HPDE6-E6E7 (cell line): ENCODE results near the gene CFAP157.
A peak's percentile ranks its signal among the peaks of the same experiment; 100 is the strongest.

Experiments
- DNase-seq: peaks from one replicate; pipeline ENCODE4 v3.0.0; 2011; ENCODE audit warnings: missing footprints; ENCODE audit errors: extremely low spot score

CFAP157 gene

DNA sequence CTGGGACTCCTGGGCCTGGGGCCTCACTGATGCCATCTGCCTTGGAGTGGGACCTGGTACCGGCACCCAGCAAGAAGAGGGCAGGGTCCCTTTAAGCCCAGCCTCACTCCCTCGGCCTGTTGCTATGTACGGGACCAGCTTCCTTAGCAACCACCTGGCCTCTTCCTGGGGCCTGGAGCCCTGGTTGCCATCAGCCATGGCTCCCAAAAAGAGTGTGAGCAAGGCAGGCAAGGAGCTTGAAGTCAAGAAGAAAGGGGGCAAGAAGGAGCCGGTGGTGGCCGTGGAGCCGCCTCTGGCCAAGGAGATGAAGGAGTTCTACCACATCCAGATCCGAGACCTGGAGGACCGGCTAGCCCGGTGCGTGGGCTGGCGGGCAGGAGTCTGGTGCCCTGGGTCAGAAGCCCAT is at the start of gene CFAP157:
TSS of gene CFAP157 (plus strand) at position 153 of the 406 bp plus-strand sequence. CDS start at position 197, 44 bp downstream.
- no peak for DNase-seq

DNA sequence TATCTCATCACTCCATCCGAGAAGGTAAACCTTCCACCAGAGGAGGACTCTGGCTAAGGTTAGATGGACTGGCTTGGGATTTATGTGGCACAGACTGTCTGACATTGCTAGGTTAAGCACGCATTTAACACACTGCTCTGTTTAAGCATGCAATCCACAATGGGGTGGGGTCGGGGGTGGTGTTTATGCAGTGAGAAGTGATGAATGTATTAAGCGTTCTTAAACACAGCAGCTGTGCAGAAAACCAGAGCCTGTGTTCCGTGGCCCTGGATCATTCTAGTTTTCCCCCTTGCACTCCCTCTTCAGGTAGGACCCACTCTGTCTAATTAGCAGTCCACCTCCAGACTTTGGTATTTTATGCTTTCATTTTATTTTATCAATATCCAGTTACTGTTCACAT is 48.4 kb upstream of the CFAP157 start:
- no peak for DNase-seq

DNA sequence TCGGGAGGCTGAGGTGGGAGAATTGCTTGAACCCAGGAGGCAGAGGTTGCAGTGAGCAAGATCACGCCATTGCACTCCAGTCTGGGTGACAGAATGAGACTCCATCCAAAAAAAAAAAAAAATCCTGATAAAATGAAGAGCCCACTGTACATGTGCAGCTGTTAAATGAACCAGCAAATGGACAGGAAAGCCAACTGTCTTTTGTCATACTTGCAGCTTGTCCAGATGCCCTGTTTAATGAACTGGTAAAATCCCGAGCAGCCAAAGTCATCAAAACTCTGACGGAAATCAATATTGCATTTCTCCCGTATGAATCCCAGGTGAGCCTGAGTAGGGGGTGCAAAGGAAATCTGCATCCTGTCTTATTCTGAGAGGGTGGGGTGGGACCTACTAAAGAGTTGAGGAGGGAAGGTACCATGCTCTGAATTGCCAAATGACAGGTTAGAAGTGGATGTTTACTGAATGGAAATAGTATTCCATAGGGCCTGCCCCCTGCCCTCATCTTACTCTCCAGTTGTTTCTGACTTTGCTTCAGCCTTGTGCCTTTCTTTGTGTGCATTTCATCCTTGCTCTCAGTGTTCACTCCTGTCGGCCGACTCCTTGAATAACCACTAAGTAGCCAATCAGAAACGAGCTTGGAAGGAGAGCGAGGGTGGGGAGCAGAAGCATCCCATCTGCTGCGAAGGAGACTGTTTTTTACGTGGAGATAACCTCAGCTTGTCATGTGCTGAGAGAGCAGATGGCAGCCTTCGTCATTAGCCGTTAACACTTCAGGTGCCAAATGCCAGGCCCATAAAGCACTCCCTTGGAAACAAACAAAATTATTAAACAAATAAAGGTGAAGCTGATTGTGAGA is 45.7 kb upstream of the CFAP157 start:
- DNase-seq = no peak

DNA sequence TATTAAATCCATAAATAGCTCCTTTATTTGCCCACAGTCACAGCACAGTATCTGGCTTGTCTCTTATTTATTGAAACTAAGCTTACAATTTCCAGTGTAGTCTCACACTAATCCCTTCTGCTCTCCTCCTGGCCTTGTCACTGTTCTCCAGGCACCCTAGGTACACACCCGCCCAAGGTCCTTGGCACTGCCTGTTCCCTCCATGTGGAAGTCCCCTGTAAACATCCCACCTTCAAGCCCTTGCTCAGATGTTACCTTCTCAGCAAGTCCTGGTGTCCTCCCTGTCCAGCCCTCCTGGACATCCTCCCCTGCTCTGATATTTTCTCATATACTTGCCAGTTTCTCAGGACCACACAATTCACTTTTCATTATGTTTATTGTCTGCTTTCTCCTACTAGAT is 44.2 kb upstream of the CFAP157 start:
- DNase-seq = no peak

DNA sequence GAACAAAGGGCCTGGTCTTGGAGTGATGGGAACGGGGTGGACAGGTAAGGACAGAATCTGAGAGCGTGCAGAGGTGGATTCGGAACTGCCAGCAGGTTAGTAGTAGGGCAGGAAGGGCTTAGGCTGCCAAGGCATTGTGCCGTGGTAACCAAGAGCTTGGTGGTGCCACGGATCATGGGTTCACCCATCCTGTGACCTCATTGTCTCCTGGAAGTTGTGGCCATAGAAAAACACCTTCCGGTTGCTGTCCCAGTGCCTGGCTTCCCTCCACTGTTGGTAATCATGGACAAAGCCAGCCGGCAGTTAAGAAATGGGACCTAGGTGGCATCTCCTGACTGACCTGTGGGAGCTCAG is 42.5 kb upstream of the CFAP157 start:
- DNase-seq = no peak

DNA sequence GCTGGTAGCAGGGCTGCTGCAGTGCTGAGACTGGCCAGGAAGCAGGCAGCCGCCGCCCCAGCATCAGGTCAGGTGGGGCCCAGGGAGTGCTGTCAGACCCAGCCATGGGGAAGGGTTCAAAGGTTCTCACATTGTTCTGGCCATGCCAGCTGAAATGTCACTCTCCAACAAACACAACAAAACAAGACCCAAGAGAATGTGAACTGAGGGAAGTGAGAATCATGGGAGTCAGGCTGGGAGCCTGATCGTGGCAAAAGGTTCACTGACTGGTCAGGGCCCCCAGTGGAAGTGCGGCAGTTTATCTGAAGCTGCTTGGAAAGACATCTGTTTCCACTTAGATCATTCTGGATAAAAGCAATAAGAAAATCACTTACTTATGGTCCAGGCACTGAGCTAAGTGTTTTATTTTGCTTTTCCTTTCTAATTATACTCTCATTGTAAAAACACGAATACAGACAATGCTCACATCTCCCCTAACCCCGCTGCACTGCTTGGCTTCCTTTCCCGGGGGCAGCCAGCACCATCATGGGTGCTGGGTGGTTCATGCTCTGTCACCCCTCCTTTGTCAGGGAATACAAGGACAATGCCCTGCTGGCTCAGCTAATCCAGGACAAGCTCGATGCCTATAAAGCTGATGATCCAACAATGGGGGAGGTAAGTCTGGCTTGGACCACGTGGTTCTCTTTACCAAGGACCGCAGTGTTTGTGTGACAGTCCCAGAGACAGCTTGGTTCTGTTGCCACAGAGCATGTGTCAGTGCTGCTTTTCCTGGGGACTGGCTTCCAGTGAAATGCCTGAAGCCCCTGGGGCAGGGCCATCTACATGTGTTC is 41.9 kb upstream of the CFAP157 start:
- DNase-seq = no peak

DNA sequence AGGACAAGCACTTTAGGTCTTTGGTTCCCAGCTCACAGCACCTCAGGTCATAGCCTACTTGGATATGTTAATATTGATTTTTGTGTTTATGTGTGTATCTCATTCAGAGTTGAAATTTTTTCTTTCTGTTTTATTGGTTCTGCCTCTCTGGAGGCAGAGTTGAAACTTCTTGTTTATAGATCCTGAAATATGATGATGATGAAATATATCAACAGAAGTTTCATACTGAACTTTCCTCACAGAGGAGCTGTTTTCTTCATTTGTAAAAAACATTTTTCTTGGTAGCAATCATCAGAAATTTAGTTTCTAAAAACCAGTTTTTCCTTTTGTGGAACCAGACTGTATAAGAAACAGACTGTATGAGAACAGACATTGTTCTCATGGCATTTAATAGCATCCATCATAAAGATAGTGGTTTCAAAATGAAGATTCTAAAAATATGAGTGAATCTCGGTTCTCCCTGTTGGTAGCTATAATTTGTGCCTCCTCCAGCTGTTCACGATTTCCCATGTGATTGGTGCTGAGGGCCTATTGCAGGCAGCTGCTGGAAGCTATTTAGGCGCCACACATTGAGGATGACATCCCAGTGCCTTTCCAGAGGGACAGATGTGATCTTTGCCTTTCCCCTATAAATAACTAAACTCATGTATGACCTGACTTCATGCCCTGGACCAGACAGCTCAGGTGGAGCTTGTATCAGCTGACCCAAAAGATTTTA is 39.5 kb upstream of the CFAP157 start:
- DNase-seq = no peak

DNA sequence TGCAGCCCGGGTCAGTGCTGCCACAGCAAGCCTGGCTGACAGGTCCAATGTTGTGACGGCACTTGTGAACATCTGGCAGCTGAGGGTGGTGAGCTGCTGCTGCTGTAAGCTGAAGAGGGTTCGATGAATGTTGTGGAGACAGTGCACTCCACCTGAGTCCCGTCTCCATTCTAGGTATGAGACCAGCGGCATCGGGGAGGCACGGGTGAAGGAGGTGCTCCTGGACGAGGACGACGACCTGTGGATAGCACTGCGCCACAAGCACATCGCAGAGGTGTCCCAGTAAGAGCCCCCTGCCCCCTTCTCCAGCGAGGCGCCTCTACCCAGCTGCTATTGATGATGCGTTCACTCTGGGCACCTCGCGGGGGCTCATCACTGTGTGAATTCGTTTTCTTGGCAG is 38.9 kb upstream of the CFAP157 start:
- no peak for DNase-seq

DNA sequence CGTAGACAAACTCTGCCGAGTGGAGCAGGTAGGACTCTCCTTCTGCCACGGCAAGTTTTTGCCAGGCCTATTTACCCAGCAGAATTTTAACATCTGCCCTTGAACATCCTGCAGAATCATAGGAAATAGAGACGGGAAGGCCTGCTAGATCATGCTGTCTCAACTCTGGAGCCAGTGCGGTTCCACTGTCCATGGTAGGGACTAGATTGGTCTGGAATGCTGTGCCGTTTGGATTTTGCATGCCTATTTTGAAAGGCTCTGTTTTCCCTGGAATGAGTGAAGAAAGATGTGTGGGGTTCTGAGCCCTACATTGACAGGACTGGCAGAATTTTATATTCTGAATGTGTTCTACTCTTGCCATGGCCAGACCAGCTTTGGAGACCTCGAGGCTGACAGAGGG is 33.6 kb upstream of the CFAP157 start:
- DNase-seq = no peak

DNA sequence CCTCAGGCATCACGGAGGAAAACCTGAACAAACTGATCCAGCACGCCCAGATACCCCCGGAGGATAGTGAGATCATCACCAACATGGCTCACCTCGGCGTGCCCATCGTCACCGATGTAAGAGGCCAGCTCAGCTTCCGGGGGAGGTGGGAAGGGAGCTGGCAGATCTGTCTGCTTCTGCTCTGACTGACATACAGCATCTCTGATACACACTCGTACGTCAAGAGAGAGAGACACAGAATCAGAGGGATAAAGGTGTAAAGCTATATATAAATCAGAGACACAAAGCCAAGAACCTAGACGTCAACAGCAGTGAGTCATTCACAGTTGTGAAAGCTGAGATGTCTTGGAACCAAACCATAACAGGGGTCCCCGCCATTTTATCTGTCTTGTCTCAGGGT is 30.1 kb upstream of the CFAP157 start:
- DNase-seq = no peak

DNA sequence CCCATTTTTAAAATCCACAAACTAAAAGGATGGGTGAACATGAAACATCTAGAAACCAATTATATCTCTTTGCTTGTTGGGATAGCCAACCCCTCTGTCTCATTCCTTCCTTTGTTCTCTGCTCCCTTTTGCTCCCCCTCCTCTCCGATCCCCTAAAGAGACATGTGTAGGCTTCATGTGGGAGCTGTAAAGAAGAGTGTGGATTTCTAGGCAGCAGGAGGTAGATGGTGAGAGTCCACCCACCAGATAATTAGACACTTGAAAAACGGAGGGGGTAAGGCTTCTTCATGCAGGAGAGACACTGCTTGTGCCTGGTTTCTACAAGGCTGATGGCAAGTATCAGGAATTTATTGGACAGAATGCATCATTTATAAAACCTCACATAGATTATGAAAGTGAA is 27.3 kb upstream of the CFAP157 start:
- no peak for DNase-seq

DNA sequence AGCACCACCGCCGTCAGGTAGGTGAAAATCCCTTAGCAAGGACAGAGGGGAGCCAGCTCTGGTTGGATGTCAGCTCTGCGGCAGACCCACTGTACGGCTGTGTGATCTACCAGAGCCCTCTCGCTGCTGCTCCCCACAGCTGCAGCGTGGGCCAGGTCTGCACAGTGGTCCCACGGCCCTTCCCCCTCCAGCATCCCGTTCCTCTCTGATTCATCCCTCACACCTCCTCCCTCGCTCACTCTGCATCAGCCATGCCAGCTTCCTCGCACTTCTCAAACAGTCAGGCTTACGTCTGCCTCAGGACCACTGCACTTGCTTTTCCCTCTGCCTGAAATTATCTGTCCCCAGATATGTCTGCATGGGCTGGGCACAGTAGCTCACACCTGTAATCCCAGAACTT is 26.6 kb upstream of the CFAP157 start:
- no peak for DNase-seq

DNA sequence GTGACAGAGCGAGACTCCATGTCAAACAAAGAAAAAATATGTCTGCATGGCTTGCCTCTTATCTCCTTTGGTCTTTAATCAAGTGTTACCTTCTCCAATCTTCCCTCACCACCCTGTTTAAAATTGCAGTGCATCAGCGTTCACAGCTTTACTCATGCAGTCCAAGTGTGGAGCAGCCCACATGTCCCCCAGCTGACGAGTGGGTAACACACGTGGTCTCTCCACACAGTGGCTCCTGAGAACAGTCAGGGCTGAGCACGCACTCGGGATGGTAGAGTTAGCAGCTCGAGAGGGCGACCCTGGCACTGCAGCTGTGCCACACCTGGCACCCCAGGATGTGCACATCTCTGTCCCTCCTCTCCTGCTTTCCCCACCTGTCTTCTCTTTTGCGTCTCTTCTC is 25.9 kb upstream of the CFAP157 start:
- no peak for DNase-seq

DNA sequence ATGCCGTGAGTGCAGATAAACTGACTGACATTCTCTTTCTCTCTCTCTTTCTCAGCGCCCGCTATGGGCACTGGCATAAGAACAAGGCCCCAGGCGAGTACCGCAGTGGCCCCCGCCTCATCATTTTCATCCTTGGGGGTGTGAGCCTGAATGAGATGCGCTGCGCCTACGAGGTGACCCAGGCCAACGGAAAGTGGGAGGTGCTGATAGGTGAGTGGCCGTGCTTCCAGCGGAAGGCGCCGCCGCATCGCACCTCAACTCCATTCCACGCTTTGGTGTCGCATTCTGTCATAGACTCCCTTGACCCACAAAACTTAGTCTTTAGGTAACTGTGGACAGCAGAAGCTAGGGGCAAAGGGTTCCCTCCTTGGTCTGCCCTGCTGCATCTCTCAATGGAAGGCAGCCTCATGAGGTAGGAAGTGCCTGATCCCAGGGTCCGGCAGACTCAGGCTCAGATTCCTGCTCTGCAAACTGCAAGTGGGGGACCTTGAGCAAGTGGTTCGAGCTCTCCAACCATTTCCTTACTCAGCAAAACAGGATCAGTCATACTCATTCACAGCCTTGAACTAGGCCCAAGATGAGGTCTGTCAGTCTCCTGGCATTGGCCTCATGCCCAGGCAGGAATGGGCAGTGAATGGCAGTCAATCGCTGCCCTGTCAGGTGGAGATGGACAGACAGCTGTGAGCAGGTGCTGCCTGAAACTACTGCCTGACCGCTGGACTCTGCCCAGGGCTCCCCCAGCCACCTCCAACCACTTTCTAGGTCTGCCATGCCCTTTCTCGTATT is 24.2 kb upstream of the CFAP157 start:
- DNase-seq = no peak

DNA sequence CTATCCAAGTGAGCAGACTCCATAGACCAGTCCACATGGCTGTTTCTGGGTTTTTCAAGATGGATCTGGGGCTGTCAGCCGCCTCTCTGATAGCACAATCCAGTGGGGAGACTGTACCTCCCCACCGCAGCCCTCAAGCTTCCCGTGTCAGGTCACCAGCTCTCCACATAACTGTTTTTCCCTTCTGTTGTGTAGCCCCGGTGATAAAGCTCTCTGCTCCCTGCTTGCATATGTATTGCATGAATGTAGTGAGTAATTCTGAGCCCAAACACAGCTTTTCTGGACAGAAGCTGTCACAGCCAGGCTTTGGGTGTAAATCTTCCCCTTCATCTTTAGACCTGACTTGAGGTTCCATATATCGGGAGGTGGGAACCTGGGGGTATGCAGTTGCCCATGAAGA is 23.1 kb upstream of the CFAP157 start:
- DNase-seq = no peak

DNA sequence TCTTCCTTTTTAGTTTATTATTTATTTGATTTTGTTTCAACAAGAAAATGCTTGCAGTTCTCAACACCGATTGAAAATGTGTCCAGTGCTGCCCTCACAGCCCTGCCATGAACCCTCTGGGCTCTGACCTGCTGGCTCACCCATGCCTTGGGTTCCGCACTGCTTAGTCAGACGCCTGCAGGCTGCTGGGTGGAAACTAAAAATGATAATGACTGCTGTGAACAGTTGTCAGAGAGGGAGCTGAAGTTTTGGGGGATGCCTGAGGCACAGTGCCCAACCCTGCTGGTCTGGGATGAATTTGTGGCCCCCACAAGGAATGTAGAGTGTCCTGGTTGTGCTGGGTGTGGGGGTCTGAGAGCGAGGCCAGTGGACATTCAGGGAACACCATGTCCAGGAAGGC is 22.2 kb upstream of the CFAP157 start:
- DNase-seq = peak; percentile 33

DNA sequence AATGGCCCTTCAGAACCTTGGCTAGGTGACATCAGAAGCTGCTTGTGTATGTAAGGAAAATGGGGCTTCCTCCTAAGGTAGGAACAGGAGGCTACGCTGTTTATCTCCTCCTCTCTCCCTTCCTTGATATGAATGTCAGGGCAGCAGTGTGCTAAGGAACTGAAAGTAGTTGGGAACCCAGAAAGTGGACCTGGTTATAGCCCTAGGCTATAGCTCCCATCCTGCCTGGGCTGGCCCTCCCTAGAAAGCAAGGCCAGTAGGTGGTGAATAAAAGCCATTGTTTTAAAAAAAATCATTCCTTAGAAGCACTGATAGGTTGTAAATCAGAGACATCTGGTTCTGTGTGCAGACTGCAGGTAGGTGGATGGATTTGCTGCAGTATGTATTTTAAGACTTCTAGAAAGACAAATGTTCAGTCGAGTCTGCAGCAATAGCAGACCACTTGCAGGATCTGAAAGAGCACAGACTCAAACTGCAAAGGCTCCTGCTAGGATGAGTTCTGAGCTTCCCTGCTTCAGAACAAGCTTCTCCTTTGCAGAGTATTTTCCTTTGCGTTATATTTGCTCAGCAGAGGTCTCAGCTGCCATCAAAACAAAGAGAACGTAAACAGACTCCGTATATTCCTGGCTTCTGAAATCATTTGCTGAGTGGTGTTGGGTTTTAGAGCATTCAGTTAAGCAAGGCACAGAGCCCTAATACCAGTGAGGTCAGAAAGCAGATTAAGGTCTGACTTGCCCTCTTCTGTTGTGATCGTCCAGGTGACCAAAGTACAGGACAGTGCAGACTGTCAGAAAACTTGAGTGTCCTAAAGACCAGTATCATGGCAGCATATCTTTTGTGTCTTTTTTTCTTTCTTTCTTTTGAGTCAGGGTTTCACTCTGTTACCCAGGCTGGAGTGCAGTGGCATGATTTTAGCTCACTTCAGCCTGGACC is 20.1 kb upstream of the CFAP157 start:
- no peak for DNase-seq

DNA sequence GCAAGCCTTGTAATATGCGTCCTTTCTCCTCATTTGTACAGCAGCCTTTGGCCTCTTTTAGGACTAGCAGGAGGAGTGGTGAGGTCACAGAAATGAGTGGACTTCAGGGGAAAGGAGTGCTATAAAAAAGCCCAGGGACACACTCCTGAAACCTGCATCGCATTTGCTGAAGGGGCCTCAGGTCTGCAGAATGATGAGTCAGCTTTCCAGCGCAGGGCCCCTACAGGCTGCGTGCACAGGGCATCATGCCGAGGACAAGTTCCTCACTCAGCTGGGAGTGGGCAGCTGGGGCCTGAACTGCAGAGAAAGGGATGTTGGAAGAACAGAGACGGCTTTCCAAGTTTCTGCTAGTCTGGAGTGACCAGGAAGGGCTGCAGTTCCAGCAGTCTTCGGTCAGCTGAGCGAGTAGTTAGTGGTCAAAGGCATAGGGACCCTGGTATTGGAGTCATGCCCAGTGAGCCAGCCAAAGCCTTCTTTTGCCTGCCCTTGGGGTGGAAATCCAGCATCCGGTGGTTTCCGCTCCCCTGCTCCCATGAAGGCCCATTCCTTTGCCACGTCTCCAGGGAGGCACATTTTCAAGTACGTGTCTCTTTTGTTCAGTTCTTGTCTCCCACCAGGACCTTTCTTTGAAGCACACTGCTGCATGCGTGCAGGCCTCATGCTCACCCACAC is 17.3 kb upstream of the CFAP157 start:
- no peak for DNase-seq

DNA sequence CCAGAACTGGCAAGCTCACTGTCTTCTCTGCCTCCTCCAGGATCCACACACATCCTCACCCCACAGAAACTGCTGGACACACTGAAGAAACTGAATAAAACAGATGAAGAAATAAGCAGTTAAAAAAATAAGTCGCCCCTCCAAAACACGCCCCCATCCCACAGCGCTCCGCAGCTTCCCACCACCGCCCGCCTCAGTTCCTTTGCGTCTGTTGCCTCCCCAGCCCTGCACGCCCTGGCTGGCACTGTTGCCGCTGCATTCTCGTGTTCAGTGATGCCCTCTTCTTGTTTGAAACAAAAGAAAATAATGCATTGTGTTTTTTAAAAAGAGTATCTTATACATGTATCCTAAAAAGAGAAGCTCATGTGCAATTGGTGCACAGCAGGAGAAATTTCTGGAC is 16.1 kb upstream of the CFAP157 start:
- DNase-seq = no peak

DNA sequence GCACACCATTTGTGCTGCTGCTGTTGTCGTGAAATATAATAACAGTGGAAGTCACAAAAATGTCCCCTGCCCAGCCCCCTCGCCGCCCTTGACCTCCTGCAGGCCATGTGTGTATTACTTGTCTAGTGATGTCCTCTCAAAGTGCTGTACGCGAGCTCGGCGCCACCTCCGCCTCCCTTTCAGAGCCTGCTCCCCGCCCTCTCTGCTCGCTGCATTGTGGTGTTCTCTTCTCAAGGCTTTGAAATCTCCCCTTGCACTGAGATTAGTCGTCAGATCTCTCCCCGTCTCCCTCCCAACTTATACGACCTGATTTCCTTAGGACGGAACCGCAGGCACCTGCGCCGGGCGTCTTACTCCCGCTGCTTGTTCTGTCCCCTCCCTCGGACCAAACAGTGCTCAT is 14.7 kb upstream of the CFAP157 start:
- DNase-seq = no peak
